ENCODE measurements around the gene GRIA1.
"Not testable (repeated sequence)": the region's sequence is repeated elsewhere in the genome, so short reads cannot be mapped to it uniquely, and the experiment has no call there.

The GRIA1 gene

DNA sequence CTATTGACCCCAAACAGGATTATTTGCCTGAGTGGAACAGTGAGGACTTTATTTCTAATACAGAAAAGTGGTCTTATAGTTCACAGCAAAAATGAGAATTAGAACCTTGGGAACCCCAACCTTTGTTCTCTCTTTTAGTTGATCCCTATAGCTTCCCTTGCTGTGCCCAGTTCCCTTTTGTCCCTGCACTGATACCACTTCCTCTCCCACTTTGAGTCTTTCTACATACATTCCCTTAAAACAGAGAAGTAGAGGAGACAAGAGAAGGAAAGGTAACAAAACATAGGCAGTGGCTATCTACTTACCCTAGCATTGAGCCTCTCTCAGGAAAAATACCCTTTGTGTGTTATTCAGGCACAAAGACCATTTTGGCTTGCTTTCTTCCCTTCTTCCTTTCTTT lies 301.8 kb downstream of the GRIA1 start:
- no peak for DNase-seq

DNA sequence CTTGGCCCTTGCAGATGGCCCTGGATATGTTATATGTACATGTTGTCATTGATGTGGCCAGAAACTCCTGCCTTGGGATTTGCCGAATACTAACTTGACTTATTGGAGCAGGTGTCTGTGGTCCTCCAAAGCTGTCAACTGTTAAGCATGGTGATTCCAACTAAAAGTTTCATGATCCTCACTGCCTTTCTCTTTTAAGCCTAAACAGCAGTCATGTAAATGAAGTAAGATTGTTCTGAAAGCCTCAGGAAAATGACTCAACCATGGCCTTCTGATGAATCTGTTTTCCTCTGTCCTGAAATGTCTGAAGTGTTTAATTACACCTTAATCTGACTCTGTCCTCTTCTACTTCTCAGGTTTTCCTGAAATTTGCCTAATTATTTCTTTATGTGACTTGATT lies 303.2 kb downstream of the GRIA1 start:
- no peak for DNase-seq

DNA sequence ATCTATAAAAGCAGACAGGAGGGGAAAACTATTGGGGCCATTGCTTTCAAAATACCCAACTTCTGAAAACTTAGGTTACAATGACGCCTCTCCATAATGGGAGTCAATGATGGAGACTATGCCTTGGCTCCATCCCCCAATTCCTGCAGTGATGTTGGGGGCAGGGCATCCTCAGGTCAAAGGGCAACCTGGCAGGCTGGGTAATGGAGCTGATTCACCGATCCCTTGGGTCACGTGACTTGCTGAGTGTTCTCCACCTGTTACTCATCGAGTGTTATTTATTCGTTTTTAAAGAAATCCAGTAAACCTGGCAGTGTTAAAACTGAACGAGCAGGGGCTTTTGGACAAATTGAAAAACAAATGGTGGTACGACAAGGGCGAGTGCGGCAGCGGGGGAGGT lies 303.9 kb downstream of the GRIA1 start:
- no peak for DNase-seq

DNA sequence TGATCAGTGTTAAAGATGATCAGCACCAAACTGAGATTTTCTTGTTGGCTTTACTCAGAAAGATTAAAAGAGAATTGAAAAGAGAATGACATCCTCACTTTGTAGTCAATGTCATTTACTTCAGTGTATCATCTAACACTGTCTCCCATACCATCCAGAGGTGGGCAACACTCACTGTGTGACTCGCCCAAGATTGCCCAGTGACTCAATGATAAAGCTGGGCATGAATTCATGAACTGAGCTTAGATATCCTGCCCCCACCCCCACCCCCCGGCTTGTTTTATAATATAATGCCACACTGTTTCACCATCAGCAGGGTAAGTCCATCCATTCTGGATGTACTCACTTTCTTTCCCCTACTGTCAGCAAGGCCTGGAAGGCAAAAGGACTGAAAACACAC lies 306.1 kb downstream of the GRIA1 start:
- DNase-seq, result no peak

DNA sequence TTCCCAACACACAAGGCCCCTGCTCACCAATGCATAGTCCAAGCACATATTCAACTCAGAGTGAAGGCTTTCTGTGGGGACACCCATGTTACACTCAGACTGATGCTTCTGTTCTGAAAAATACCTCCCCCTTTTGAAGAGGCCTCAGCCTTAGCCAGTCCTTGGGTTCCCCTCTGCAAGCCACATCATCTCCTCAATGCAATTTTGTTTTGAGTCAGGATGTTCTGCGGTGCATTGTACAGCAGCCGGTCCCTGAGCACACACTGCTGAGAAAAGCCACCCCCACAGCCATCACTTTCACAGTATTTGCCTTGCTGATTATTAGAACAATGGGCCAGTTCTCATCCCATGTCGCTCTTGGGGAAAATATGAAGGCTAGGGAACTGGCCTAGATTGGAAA lies 307.0 kb downstream of the GRIA1 start:
- no peak for DNase-seq

DNA sequence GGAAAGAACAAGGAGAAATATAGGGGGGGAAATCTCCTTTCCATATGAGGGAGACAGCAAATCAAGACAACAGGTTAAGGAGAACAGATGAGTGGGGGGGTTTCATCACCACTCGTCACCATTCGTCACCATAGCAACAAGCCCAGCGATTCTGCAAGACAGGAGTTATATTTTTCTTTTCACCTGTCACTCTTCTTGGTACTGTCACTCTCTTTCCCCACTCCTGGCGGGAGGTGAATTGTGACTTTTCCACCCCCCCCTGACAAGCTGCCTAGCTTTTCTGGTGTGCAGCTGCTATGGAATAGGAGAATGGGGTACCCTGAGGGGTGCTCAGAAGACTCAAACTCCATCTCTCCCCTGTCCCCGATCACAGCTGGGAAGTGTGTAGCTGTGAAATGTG lies 308.4 kb downstream of the GRIA1 start:
- DNase-seq, result no peak

DNA sequence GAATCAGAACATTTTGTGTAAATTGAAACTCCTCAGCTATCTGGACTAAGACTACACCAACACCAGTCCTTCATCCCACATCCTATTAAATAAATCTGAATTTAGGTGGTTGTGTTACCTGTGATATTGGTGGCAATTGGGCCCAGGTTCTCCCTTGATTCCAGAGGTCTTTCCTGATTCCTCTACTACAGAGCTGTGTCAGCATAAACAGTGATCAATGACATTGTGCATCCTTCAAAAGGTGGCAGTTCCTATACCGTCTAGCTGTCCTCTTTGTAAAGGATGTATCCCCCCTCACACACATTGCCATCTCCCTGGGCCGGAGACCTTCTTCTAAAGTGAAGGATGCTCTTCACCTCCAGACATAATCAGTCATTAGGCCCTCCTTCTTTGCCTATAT lies 309.0 kb downstream of the GRIA1 start:
- no peak for DNase-seq

DNA sequence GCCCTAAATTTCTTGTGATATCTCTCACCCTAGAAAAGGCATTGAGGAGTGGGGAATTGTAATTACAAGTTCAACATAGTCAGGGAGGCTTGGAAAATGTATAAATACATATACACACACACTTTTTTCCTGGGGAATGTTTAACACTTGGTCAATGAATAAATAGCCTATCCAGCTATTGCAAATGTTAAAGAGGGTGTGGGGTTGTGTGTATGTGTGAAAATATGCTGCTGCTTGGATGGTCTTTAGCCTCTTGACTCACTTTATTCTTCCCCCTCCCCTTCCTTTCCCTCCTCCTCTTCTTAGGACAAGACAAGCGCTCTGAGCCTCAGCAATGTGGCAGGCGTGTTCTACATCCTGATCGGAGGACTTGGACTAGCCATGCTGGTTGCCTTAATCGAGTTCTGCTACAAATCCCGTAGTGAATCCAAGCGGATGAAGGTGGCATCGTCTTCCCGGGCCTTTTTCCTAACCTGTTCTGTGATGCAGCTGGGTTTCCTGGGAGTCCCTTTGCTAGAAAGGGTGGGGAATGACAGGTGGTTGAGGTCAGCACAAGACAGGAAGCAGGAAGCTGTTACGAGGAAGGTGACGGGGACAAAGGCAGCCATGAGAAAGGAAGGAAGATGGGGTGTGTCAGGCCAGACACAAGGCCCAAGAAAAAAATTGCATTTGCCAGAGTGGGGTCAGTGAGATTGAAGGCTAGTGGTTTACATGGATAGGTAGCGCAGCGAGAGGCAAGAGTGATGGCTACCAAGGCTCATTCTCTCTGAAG lies 311.8 kb downstream of the GRIA1 start:
- no peak for DNase-seq

DNA sequence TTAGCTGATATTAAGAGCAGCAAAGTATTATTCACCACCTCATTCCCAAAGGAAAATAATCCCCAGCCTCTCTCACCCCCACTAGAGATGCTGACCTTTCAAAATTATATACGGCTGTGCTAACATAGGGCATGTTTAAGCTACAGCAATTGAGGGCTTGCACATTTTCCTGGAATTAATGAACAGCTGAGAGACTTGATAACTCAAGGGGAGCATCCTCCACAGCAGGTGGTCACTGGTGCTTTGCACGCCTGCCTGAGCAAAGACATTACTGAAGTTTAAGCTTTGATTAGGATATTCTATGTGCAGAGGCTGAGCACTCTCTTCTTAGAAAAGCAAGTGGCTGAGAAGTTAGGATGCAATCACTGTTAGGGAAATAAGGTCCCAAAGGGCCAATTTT lies 317.3 kb downstream of the GRIA1 start:
- no peak for DNase-seq

DNA sequence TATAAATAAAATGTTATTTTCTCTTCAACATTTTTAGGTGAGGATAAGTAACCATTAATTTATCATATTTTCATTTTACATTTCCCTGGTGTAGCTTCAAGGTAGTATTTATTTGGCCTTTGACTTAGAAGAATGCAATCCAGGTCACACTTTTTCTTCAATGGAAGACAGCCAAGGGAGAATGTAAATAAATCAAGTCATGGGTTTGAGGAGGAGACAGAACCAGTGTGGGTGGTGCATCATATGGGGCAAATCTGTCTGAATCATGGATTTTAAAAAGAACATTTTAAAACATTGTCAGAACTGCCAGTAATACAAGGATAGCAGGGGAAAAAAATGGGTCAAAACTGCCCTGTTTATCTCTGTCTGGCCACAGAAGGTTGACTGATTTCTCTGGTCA lies 318.7 kb downstream of the GRIA1 start:
- DNase-seq, result no peak

DNA sequence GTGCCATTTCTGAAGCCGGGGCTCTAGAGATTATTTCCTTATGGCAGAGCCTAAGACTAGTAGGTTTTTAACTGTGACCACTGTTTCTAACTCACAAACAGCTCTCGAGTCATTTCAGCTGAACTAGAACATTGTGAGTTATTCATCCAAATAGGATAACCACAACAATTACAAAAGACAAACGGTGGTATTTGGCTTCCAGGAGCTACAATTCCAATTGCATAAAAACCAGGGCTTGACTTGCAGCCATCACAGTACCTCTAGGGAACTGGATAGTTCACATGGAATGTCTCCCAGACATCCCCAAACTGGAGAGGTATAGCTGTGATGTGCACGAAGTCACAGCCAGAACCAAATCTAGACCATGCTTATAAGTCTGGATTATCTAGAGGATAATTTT lies 323.4 kb downstream of the GRIA1 start:
- no peak for DNase-seq

DNA sequence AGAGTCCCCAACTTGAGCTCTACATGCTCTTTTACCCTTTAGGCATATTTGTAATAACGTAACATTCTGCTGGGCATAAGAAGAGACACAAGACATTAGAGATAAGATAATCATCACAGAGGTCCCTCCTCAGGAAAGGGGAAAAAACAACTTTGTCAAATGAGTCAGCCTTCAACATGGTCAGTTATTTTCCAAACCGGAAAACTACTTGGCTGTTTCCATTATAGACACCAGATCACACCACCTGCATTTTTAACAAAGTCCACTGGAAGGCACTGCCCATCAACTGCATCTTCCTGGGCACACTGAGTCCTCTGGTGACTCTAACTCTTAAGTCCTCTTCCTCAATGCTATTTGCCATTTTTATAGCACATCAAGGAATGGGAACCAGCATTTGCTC lies 326.4 kb downstream of the GRIA1 start:
- no peak for DNase-seq

DNA sequence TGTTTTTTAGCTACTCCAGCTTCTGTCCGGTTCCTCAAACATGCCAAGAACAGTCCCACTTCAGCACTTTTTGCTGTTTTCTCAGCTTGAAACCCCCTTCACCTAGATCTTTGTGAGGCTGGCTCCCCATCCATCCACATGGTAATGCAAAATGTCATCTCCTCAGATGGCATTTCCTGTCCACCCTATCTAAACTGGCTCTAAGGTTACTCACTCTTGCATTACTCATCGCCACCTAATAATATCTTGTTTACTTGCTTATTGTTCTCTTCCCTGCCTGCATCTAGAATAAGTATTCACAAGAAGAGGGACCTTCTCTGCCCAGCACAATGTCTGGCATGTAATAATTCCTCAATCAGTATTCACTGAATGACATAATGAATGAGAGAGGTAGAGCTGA lies 328.2 kb downstream of the GRIA1 start:
- no peak for DNase-seq

DNA sequence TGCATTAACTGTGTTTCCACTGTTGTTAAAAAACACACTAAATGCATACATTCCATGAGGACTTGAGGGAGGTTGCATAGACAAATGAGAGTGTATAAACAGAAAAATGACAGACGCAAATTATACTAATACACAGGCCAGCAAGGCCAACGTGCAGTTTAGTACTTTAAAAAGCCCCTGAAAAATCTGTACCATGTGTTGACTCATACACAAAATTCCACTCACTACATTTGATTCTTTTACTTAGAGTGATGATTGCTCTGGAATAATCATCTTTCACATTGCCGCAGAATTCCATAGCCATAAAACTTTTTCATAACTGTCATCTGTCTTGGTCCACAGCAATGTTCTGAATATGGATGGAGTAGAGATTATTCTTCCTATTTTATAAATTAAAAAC lies 332.6 kb downstream of the GRIA1 start:
- no peak for DNase-seq

DNA sequence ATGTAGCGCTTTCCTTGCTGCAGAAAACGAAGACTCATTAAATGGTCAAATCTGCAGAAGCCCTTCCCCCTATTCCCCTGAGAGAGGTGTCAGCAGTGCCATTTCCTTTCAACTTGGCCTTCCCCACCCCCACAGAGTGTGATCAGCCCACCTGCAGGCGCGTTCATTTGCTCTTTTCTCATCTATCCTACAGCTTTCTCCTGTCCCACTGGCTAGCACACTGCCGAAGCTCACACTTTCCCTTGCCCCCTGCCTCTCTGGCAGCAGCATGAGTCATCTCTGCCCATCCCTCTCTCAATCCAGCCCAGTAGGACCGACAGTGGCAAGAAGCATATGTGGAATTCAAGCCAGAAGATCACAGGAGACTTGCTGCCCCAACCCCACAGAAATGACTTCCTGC lies 334.4 kb downstream of the GRIA1 start:
- no peak for DNase-seq

DNA sequence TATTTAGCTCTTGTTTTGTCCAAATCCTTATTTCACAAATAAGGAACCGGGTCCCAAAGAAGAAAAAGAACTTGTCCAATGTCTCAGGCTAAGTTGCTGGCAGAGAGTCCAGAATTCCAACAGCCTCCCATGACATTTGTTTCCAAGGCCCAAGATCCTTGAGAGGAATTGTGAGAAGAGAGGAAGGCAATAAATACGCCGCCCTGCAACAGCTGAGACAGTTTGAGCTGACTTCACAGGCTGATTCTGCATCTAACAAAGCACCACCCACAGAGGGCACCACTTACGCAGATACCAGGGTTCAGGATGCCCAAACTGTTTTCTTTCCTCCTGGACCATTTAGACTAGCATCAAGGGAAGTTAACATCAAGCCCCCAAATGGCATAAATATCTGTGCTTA lies 336.9 kb downstream of the GRIA1 start:
- no peak for DNase-seq

DNA sequence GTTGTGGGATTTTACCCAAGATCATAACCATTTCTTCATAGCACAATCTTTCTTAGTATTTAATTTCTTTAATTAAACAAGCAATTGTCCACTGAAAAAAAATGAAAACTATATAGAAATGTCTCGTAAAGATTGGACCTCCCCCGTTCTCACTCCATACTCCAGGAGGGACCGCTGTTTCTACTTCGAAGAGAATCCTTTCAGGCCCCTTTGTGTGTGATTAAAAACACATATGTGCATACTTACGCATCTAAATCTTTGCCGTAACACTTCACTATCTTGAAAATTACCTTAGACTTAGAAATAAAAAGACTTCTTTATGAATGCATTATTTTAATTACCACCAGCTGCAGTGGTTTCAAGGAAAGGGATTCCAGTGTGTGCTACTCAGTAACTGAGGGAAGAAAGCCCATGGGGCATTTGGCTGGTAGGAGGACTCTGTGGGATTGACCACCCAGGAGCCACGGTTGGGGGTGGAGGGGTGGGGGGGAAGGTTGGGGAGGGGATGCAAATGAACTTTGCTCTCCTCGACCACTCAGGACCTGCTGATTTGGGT lies 339.1 kb downstream of the GRIA1 start:
- DNase-seq, result no peak

DNA sequence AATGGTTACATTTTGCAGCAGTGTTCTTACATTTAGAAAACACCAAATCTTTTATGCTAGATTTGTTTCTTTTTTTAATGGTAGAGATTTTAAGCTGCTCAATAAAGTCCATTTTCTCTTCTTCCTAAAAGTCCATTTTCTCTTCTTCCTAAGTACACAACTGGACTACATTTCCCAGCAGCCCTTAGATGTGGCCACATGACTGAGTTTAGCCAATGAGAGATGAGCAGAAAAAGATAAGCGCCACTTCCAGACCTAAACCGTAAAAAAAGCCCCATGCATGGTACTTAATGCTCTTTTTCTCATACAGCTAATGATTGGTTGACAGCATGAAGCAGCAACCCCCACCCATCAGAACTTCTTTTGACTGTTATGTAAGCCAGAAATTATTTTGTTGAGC lies 341.5 kb downstream of the GRIA1 start:
- DNase-seq, result no peak

DNA sequence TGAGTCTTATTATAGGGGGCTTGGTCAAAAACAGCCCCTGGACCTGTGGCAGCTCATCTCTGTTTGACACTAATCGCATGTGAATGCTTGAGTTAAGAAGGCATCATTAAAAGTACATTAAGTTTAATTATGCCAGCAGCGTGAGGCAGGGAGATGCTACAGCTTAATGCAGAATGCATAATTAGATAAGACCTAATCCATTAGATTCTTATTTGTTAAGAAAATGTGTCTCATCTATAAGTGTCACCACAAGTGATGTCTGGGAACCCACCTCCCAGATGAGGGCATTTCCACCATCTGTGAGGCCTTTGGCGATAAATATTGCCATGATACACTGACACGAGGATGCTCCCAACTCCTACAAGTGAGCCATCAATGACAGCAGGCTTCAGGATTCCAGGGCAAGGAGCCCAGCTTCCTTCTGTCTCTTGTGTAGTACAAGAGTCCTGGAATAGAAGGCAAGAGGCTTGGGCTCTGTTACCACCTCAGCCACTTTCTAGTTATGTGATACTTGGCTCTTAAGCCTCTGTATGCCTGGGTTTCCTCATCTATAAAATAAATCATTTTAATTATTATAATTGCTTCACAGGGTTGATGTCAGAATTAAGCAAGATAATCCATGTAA lies 345.5 kb downstream of the GRIA1 start:
- DNase-seq, result no peak

DNA sequence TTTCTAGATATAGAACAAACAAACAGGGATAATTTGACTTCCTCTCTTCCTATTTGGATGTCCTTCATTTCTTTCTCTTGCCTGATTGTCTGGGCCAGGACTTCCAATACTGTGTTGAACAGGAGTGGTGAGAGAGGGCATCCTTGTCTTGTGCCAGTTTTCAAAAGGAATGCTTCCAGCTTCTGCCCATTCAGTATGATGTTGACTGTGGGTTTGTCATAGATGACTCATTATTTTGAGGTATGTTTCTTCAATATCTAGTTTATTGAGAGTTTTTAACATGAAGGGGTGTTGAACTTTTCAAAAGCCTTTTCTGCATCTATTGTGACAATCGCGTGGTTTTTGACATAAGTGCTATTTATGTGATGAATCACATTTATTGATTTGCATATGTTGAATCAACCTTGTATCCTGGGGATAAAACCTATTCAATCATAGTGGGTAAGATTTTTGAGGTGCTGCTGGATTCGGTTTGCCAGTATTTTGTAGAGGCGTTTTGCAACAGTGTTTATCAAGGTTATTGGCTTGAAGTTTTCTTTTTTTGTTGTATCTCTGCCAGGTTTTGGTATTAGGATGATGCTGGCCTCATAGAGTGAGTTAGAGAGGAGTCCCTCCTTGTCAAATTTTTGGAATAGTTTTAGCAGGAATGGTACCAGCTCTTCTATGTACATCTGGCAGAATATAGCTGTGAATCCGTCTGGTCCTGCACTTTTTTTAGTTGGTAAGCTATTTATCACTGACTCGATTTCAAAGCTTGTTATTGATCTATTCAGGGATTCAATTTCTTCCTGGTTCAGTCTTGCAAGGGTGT lies 359.0 kb downstream of the GRIA1 start:
- not testable (repeated sequence) for DNase-seq

DNA sequence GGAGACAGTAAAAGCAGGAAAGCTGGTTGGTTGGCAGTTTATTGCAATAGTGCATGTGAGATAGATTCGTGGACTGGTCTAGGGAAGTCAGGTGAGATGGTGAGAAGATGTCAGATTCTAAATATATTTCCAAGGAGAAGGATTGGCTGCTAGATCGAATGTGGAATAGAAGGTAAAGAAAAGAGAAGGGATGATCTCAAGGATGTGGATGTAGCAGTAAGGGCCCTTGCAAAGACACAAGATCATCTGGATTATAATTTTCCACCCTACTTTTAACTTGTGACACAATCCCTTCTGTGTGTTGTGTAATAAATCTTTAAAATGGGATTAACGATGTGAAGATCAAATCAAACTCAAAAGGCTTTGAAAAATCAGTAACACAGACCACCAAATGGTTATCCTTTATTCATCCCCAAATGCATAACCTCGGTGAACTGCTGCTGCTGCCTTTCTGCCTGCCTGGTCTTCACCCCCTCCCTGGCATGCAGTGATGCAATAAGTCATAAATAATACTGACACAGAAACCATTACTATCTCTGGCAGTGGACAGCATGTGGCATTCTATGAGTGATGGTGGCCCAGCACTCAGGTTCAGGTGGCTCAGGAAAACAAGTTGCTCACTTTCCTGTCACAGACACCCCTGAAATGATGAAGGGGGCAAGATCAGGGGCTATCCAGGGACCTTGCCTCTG lies 369.9 kb downstream of the GRIA1 start:
- no peak for DNase-seq

DNA sequence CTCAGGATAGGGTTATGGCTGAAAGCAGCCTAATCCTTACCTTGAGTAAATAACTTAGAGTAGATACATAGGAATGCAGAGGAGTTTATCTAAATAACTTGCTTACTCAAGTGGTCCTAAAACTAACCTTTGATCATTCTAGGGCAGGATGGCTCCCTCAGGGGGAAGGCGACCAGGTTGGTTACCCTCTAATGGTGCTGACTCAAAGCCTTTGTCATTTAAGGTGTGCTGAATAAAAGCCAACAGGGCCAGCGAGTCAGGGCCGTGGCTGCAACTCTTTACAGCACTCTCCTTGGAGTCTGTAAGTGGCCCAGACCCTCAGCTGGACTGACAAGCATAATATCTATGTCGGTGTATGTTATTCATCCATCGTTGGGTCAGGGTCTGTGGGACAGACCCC lies 372.4 kb downstream of the GRIA1 start:
- DNase-seq, result not testable (repeated sequence)
